ENCODE data around the gene LIG1. TPM values are rescaled to one million over a fixed set of nuclear protein-coding genes. Genes with fewer than 3 reads are reported as not detected.

Gene LIG1
- total RNA-seq, 4 donors from 2014 or later = 4.2 to 7.3 (median 6.0) TPM

- Histone ChIP-seq H3K27ac (replicated peaks in 1 of 4) (no peak overlapping the region), H3K4me1 (peaks cover 0 to 22% (median 18%) of the 10 kb centered on the region in 4 donors), H3K9me3 (no peaks in the 10 kb centered on the region), H3K36me3 (peaks cover 0 to 19% (median 9%) of the 10 kb centered on the region in 4 donors), H3K27me3 (no peaks in the 10 kb centered on the region), H3K4me3 (no peak overlapping the region)
- intact Hi-C loops (cut with DNase I) = no loop called here
- TF ChIP-seq EP300 (IDR thresholded peaks at IDR 0.05) (no peak), POLR2AphosphoS5 (IDR thresholded peaks at IDR 0.05) (no peak), POLR2A (IDR thresholded peaks at IDR 0.05; ENCODE audit: low read depth) (no peak)
- TF ChIP-seq, protein P1, sequence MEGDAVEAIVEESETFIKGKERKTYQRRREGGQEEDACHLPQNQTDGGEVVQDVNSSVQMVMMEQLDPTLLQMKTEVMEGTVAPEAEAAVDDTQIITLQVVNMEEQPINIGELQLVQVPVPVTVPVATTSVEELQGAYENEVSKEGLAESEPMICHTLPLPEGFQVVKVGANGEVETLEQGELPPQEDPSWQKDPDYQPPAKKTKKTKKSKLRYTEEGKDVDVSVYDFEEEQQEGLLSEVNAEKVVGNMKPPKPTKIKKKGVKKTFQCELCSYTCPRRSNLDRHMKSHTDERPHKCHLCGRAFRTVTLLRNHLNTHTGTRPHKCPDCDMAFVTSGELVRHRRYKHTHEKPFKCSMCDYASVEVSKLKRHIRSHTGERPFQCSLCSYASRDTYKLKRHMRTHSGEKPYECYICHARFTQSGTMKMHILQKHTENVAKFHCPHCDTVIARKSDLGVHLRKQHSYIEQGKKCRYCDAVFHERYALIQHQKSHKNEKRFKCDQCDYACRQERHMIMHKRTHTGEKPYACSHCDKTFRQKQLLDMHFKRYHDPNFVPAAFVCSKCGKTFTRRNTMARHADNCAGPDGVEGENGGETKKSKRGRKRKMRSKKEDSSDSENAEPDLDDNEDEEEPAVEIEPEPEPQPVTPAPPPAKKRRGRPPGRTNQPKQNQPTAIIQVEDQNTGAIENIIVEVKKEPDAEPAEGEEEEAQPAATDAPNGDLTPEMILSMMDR (IDR thresholded peaks at IDR 0.05) = no peak
- 89% methylated on average over 9 of the region's 9 CpGs for WGBS
- no peak for DNase-seq (ENCODE audit: extremely low spot score)
Observed at GRCh38 chr19:48148576-48148975, 21.6 kb downstream of the LIG1 start.

- Histone ChIP-seq H3K9me3 (no peaks in the 10 kb centered on the region), H3K27ac (replicated peaks in 1 of 4) (no peak overlapping the region), H3K4me3 (no peak overlapping the region), H3K4me1 (peaks cover 0 to 22% (median 18%) of the 10 kb centered on the region in 4 donors), H3K36me3 (peaks cover 0 to 27% (median 13%) of the 10 kb centered on the region in 4 donors), H3K27me3 (no peaks in the 10 kb centered on the region)
- TF ChIP-seq, protein P1 (IDR thresholded peaks at IDR 0.05) = no peak
- TF ChIP-seq POLR2AphosphoS5 (IDR thresholded peaks at IDR 0.05) (no peak), EP300 (IDR thresholded peaks at IDR 0.05) (no peak), POLR2A (IDR thresholded peaks at IDR 0.05; ENCODE audit: low read depth) (no peak)
- no peak for DNase-seq (ENCODE audit: extremely low spot score)
- intact Hi-C loops (cut with DNase I) = no loop called here
- 77% methylated on average over 4 of the region's 4 CpGs for WGBS
Observed at GRCh38 chr19:48147597-48148175, 22.5 kb downstream of the LIG1 start.

DNA sequence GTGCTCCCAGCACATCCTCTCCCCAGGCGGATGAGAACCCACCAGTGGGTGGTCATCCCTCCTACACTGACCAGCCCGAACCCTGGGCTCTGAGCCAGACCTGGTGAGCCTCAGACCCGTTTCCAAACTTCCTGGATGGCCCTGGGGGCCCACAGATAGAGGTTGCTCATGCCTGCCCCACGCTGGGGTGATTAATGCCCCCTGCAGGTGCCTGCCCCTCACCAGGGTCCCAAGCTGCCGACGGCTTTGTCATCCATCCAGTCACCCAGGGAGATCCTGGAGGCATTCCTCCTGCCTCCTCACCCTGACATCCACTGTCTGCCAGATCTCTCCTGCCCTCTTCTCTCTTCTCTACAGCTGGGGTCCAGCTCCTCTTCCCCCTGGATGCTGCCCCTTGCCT is 31.1 kb downstream of the LIG1 start:
- DNase-seq (ENCODE audit: extremely low spot score) = no peak
- H3K4me1 ChIP-seq = no peaks in the 10 kb centered on the region
- intact Hi-C loops (cut with DNase I) = no loop called here
- H3K27me3 ChIP-seq = no peaks in the 10 kb centered on the region
- TF ChIP-seq EP300 (IDR thresholded peaks at IDR 0.05) (no peak), POLR2AphosphoS5 (IDR thresholded peaks at IDR 0.05) (no peak), POLR2A (IDR thresholded peaks at IDR 0.05; ENCODE audit: low read depth) (no peak)
- TF ChIP-seq, protein P1 (IDR thresholded peaks at IDR 0.05) = no peak
- no peak overlapping the region for H3K27ac ChIP-seq (replicated peaks in 1 of 4)
- no peak overlapping the region for H3K4me3 ChIP-seq
- WGBS = 81% methylated on average over 6 of the region's 6 CpGs
- H3K36me3 ChIP-seq = peaks cover 0 to 22% (median 6%) of the 10 kb centered on the region in 4 donors
- H3K9me3 ChIP-seq = no peaks in the 10 kb centered on the region

- WGBS = 90% methylated on average over 17 of the region's 26 CpGs
- Histone ChIP-seq H3K36me3 (peaks cover 0 to 16% (median 0%) of the 10 kb centered on the region in 4 donors), H3K9me3 (no peaks in the 10 kb centered on the region), H3K27ac (replicated peaks in 1 of 4) (no peak overlapping the region), H3K4me1 (no peaks in the 10 kb centered on the region), H3K27me3 (no peaks in the 10 kb centered on the region), H3K4me3 (no peak overlapping the region)
- DNase-seq (ENCODE audit: extremely low spot score) = no peak
- TF ChIP-seq EP300 (IDR thresholded peaks at IDR 0.05) (no peak), POLR2AphosphoS5 (IDR thresholded peaks at IDR 0.05) (no peak), POLR2A (IDR thresholded peaks at IDR 0.05; ENCODE audit: low read depth) (no peak)
- TF ChIP-seq, protein P1 (IDR thresholded peaks at IDR 0.05) = no peak
- intact Hi-C loops (cut with DNase I) = no loop called here
Observed at GRCh38 chr19:48137411-48137810, 32.7 kb downstream of the LIG1 start.

DNA sequence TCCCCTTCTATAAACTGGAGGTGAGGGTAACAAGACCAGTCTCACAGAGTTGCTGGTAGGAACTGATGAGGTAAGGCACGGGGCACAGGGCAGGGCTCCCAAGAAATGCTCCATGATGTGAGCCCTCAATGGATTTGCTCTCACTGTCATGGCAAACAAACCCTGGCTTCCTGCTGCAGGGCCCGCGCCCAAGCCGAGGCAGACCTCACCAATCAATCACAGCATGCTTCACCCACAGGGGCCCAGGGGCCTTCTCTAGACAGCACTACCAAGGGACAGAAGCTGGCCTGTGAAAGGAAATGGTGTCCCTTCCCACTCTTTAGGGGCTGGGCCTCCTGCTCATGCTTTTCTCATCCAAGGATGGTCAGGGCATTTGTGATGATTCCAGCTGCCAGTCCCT is 33.6 kb downstream of the LIG1 start:
- H3K27ac ChIP-seq (replicated peaks in 1 of 4) = no peak overlapping the region
- DNase-seq (ENCODE audit: extremely low spot score) = no peak
- TF ChIP-seq EP300 (IDR thresholded peaks at IDR 0.05) = no peak
- TF ChIP-seq POLR2A (IDR thresholded peaks at IDR 0.05; ENCODE audit: low read depth) = no peak
- no peaks in the 10 kb centered on the region for H3K4me1 ChIP-seq
- no peaks in the 10 kb centered on the region for H3K27me3 ChIP-seq
- H3K9me3 ChIP-seq = no peaks in the 10 kb centered on the region
- H3K4me3 ChIP-seq = no peak overlapping the region
- peaks cover 0 to 16% (median 0%) of the 10 kb centered on the region in 4 donors for H3K36me3 ChIP-seq
- intact Hi-C loops (cut with DNase I) = no loop called here
- 100% methylated on average over 1 of the region's 4 CpGs for WGBS
